HG02973 (cell line): ENCODE measurements around the gene BICDL2.

Experiments
- ATAC-seq: cut with Tn5 transposase; IDR thresholded peaks from one replicate; pipeline ENCODE4 v1.9.1; 2021; ENCODE audit warnings: moderate library complexity; ENCODE audit not compliant: unreplicated experiment

The BICDL2 gene

DNA sequence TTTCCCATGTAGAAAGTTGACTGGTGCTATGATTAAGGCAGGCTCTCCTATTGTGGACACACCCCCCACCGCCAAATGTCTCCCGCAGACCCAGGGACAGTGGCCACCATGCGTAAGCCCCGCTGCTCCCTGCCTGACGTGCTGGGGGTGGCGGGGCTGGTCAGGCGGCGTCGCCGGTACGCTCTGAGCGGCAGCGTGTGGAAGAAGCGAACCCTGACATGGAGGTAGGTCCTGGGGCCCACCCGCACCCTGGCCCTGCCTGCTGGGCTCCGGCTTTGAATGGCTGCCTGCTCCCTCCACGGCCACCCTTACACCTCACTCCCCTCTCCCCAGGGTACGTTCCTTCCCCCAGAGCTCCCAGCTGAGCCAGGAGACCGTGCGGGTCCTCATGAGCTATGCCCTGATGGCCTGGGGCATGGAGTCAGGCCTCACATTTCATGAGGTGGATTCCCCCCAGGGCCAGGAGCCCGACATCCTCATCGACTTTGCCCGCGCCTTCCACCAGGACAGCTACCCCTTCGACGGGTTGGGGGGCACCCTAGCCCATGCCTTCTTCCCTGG, 13.3 kb upstream of the BICDL2 start:
- no peak for ATAC-seq

DNA sequence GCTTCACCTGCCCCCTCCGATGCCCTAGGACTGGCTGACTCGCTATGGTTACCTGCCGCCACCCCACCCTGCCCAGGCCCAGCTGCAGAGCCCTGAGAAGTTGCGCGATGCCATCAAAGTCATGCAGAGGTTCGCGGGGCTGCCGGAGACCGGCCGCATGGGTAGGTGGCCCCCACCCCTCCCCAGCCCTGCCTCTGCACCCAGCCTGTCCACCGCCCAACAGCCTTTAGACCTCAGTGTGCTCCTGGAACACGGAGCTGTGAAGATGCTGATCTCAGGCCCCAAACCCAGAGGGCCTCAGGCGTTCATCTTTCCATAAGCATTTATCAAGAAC, 10.6 kb upstream of the BICDL2 start:
- ATAC-seq: no peak

DNA sequence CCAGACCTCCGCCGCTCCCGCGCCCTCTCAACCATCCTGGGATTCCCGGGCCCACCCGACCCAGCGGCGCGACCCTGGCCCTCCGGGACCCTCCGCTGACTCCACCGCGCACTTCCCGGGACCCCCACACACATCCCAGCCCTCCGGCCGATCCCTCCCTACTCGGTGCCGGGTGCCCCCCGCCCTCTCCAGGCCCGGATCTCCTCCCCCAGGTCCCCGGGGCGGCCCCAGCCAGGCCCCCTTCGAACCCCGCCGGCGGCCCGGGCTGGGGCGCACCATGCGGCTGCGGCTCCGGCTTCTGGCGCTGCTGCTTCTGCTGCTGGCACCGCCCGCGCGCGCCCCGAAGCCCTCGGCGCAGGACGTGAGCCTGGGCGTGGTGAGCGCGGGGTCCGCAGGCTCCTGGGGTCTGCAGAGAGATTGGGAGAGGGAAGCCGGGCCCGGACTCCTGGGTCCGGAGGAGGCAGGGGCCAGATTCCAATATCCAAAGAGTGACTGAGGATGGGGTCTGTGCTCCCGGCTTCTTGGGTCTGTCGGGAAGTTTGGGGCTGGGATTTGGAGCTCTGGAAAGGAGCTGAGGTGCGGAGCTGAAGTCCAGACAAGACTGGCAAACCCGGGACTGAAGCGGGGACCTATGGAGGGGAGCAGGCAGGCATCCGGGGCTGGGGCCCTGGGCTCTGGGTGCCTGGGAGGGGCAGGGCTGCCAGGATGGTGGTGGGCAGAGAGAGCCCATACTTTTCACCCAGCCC, 10.1 kb upstream of the BICDL2 start:
- no peak for ATAC-seq

DNA sequence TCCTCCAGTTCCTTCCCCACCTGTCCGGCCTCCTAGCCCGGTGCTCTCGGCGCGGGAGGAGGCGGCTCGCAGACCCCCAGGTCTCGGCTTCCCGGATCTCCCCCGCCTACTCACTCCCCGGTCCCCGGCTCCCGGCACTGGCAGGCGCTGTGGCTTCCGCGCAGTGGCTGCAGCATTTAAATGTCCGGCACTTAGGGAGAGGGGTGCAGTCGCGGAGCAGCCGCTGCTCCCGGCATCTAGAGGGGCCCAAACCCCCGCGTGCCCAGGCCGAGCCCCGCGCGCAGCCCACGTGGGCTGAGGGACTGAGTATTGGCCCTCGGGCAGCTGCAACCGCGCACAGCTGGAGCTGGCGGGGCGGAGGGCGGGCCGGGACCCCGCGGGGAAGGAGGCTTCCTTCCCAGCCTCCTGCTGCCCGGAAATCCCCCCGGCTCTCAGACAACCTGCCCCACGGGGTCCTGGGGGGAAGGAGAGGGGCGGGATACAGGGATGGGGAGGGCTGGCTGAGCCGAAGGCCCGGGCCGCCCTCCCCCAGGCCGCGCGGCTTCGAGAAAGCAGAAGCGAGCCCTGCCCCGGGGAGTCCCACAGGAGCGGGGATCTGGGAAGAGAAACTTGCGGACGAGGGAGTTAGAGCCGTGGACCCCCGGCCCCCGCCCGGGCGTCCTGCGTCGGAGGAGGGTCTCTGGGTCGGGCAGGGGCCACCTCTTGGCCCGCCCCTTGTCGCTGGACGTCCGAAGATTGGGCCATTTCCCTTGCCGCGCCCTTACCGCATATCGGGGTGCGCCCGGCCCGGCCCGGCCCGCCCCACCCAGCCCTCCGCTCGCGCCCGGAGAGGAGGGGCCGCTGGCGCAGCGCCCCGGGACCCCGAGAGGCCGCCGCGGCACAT, 9.3 kb upstream of the BICDL2 start, which contains the start of gene MMP25:
Gene MMP25, plus strand, starts transcription at position 804 of the 883 bp plus-strand sequence. CDS start 357 bp downstream, outside the sequence.
- peak; percentile 47 for ATAC-seq

DNA sequence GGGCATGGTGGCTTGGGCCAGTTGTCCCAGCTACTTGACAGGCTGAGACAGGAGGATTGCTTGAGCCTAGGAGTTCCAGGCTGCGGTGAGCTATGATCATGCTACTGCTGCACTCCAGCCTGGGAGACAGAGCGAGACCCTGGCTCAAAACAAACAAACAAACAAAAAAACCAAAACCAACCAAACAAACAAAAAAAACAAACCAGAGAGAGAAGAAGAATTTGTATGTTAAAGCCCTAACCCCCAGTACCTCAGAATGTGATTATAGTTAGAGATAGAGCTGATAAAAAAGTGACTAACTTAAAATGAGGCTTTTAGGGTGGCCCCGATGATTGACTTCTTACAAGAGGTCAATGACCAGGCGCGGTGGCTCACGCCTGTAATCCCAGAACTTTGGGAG, 8.0 kb upstream of the BICDL2 start:
- no peak for ATAC-seq

DNA sequence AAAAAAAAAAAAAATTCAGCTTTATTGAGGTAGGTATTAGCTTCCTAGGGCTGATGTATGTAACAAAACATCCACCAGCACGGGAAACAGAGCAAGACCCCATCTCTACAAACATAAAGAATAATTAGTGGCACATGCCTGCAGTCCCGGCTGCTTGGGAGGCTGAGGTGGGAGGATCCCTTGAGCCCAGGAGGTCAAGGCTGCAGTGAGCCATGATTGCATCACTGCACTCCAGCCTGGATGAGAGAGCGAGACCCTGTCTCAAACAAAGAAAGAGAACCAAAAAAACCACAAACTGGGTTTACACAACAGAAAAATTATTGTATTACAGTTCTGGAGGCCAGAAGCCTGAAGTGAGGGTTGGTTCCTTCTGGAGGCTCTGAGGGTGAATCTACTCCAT, 5.6 kb upstream of the BICDL2 start:
- no peak for ATAC-seq

DNA sequence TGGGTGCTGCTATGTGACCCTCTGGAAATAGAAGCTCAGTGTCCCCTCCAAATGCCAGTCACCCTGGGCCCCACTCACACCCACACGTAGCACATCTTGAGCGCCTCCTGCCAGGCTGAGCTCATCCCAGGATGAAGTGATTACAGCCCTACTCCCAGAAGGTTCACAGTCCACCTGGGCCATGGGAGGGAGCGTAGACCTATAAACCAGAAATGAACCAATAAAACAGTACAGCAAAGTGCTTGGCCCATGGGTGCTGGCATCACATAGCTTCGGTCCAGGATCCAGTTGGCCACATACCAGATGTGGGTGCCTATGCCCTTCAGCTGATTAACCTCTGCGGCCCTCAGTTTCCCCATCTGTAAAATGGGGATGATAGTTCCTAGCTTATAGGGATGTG, 2.2 kb upstream of the BICDL2 start:
- no peak for ATAC-seq

DNA sequence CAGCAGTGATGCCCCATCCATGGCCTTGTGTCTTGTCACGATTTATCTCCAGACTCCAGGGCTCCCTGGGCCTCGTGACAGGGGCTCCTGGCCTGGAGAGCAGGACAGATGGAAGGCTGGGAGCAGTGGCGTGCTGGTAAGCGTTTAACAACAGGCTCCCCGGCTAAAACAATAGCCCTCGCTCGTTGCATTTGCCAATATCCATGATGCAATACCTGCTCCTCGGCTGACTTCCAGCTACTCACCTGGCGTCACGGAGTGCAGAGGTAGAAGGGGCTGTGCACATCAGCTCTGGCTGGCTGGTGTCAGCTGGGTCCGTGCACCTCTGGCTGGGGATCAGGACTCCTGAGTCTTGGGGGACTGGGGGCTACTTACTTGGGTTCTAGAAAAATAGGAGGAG, 1.5 kb upstream of the BICDL2 start:
- ATAC-seq: no peak

DNA sequence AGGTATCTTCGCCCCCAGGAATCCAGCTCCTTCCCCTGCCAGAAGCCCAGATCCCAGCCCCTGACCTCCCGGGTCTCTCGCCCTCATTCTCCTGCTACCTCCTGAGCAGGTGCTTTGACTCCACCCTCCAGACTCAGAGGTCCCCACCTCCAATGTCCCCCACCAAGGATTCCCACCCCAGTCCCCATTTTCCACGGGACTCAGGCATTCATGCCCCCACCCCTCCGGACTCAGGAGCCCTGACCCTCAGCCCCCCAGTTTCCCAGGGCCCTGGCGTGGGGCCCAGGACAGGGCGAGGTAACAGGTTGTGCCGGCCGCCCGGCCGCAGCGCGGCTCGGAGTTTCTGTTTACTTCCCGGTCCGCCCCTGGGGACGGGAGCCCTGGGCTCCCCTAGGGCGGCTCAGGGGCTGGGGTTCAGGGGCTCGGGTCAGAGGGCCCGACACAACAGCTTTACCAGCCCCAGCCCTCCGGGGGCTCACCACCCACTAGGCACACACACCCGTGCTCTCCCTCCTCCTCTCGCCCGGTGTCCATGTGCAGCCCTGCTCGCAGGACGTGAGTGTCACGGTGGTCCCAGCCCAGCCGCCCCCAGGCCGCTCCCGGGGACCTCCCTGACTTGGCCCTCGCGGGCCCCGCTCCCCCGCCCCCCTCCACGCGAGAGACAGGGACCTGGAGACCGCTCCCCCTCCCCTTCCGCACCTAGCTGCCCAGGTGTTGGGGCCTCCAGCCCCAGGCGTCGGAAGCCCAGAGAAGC, 595 bp downstream of the BICDL2 start:
- no peak for ATAC-seq

DNA sequence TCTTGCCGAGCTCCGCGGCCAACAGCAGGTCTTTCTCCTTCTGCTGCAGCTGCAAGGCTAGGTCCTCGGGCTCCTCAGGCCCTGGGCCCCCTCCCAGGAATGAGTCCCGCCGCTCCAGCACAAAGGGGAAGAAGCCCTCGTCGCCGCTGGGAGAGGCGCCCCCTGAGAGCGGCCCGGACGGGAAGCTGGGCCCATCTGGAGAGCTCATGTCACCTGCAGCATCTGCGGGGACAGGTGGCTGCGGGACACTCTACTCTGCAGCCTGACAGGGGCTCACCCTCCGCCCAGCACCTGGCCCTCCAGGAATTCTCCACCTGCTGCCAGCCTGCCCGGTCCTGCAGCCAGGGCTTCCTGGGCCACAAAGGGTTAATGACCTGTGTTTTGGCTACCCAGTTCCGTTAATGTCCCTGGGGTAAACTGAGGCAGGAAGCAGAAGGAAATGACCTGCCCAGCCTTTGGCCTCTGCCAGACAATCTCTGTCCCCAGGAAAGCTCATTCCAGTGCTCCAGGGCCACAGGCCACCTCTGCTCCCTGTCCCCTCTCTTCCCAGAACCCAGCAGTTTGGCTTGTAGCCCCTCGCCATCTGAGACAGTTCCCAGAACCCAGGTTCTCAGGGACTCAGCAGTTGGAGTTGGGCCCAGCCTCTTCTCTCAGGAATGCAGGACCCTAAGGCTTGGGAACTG, 1.3 kb downstream of the BICDL2 start:
- no peak for ATAC-seq

DNA sequence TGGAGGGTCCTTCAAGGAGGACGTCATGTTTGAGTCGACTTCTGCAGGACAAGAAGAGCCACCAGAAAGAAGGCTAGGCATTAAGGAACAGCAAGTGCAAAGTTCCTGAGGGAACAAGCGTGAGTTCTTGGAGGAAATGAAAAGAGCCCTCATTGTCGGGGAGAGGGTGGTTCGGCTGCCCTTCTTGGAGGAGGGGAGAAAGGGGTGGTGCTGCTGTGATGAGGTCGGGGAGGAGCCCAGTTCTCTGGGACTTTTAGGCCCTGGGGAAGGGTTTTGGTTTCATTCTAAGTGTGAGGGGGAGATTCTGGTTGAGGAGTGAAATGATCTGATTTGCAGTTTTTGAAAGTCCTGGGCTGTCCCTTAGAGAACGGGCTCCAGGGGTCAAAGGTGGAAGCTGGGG, 4.1 kb downstream of the BICDL2 start:
- ATAC-seq: no peak

DNA sequence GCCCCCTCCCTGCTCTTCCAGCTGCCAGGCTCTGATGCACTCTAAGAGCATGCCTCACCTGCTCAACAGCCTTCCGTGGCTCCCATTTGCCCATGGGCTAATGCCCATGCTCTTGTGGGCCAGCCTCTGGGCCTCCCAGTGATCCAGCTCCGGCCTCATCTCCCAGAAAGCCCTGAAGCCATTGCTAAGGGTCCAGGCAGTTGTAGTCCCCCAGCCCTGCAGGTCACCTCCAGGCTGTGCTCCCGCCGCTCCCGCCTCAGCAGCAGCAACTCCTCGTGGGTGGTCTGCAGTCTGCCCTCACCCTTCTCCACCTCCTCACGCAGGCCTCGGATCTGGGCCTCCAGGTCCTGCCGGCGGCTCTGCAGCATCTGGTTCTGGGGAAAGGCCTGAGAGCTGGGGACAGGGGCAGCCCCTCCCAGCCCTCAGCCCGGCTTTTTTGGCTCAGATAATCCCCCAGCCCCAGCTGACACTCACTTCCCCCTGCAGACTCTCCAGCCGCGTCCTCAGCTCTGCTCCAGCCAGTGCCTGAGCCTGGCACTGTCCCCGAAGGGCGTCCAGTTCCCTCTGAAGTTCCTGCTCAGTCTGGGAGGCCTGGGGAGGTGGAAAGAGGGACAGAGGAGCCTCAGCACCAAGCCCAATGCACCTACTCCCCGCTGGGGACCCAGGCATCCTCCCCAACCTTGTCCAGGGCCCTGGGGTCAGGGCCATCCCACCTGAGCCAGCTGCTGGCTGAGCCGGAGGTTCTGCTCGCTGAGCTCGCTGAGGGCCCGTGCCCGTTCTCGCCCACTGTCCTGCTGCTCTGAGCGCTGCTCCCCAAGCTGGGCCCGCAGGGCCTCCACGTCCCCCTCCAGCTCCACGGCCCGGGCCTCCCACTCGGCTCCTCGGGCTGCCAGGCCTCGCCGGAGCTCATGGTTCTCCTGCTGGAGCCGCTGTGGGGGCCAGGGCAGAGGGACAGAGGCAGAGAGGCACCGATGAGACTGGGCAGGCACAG, 6.2 kb downstream of the BICDL2 start:
- ATAC-seq: no peak

DNA sequence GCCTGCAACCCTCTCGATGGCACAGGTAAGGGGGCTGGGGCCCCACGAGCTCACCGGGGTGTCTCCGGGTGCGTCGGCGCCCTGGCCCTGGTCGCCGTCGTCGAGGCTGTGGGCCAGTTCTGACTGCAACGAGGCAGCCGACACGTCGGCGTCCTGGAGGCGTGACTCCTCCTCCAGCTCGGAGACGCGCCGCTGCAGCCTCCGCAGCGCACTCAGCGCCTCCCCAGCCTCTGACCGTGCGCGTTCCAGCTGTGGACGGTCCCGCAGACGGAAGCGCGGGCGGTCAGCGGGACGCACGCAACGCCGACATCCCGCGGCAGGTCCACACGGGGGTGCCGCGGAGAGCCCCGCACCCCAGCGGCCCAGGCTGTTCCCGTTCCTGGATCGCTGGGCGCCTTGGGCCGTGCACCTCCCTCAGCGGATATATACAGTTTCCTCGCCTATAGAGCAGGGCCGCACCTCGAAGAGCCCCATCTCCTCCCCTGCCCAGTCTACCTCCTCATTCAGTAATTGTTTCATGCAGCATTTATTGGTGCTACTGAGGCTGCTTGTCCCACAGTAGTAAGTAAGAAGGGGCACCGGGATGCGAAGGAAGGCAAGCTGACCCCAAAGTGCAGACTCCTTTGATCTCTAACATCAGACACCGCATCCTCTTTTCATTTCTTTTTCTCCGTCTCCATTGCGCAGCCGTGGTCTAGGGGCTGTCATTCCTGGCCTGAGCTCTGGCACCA, 7.1 kb downstream of the BICDL2 start:
- ATAC-seq: no peak

DNA sequence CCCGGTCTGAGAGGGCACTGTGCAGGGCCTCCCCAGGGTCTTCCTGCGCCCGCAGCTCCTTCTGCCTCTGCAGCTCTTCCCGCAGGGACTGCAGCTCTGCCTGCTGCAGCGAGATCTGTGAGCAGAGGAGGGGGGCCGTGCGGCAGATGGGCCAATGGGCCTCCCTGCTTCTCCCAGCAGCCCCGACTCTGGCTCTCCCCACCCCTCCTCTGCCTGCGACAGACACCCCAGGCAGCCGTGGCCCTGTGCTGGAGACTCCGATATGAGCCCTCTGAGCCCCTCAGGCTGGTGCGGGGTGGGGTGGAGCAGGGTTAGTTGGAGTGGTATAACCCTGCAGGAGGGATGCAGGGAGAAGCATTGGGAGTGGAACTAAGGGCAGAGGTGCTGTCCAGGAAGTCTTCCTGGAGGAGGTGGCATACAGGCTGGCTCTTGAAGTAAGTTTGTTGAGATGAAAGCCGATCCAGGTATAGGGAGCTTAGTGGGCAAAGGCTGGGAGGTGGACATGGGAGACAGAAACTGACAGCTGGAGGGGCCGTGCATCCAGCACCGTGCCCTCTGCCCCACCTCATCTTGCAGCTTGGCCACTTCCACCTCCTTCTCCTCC, 7.9 kb downstream of the BICDL2 start:
- ATAC-seq: no peak

DNA sequence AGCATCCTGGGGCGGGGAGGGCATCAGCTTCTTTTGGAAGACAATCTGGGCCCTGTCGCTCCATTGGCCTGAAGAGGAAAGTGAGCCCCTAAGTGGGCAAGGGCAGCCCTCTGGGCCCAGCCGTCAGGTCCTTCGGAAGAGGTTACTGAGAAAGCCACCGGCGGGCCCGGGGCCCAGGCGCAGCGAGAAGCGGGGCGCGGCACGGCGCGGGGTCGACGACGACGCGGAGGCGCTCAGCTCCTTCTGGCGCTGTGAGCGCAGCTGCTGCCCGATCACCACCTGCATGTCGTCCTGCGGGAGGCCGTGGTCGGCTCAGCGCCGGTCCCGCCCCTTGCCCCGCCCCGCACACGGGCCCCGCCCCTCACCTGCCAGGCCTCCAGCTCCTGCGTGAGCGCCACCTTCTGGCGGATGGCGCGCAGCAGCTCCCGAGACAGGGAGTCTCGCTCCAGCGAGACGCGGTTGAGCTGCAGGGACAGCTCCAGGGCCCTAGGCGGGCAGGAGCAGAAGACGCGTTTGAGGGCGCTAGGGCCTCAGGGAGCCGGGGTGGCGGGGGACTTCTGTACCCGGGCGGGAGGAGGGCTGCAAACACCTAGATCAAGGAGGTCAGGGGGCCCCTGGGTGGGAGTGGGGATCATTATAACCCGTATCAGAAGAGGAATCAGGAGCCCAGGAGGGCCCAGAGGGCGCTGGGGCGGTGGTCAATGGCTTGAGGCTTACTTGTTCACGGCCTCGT, 8.6 kb downstream of the BICDL2 start:
- no peak for ATAC-seq

DNA sequence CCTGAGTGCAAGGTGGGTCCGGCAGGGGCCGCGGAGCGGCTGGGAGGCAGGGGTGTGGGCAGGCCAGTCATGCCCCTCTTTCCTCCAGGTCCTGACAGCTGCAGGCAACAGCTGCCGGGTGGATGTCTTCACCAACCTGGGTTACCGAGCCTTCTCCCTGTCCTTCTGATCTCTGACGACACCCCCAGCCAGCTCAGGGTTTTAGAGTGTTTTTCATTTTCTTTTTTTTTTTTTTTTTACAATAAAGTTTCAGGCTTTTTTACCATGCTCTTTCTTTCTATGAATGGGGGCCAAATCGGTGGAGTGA, 9.3 kb downstream of the BICDL2 start:
- ATAC-seq: no peak

DNA sequence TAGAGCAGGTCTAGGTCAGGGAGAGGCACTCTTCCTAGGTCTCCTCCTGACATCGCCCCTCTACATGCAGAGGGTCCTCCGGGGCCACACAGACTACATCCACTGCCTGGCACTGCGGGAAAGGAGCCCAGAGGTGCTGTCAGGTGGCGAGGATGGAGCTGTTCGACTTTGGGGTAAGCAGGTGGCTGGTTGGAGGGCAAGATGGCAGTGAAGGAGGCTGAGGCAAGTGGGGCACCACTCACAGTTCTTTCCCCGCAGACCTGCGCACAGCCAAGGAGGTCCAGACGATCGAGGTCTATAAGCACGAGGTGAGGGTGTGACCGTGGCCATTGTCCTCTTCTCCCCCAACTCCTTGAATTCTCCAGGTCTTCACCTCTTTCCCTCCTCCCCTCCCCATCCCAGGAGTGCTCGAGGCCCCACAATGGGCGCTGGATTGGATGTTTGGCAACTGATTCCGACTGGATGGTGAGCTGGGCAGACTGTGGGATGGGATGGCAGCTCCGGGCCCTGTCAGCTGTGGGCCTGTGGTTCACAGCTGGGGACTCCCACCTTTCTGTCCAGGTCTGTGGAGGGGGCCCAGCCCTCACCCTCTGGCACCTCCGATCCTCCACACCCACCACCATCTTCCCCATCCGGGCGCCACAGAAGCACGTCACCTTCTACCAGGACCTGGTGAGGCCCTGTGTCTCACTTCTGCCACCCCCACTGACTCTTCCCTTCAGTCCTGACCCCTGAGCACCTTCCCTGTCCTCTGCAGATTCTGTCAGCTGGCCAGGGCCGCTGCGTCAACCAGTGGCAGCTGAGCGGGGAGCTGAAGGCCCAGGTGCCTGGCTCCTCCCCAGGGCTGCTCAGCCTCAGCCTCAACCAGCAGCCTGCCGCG, 9.9 kb downstream of the BICDL2 start:
- ATAC-seq: no peak
